ENCODE results near the gene MOV10L1. TPM values are rescaled to one million over a fixed set of nuclear protein-coding genes. Genes with fewer than 3 reads are reported as not detected.
A peak's percentile ranks its signal among the peaks of the same experiment; 100 is the strongest.

Gene MOV10L1
- total and polyA plus RNA-seq, 9 of the 15 experiments (the other 6 are each of a cell fraction or from before 2014, with no cell fraction given), result 0.06 to 0.43 (median 0.15) TPM

GRCh38 chr22:50167689-50168489, 78.1 kb downstream of the MOV10L1 start:
- Histone ChIP-seq H3K36me3 (ENCODE audit: control insufficient read depth, insufficient read depth, low read length) (no peaks in the 10 kb centered on the region), H3K4me3 (no peak overlapping the region), H3K9ac (ENCODE audit: insufficient read depth in 1 of 2, low read depth in 2 of 2, low read length in 2 of 2) (no peak overlapping the region), H2AFZ (ENCODE audit: low read depth, low read length) (no peak overlapping the region), H3K27ac (ENCODE audit: extremely low read depth, low read depth, low read length) (no peak overlapping the region), H3K4me2 (ENCODE audit: insufficient read depth, low read length) (no peak overlapping the region), H3K27me3 (ENCODE audit: control insufficient read depth in 2 of 2, insufficient read depth in 2 of 2, low read length in 2 of 2) (0 out of 5 replicates have a peak, but pooled peaks cover 0 to 5% of the 10 kb centered on the region in 2 experiments), H3K4me1 (replicated peaks in 1 of 2; ENCODE audit: control insufficient read depth in 2 of 2, insufficient read depth in 2 of 2, low read length in 2 of 2) (peaks cover 10 to 30% of the 10 kb centered on the region in 2 experiments; a peak in 4 of 5 replicates), H4K20me1 (replicated peaks; ENCODE audit: control insufficient read depth, insufficient read depth, low read length) (no peaks in the 10 kb centered on the region), H3K79me2 (ENCODE audit: control insufficient read depth, insufficient read depth, low read length) (no peaks in the 10 kb centered on the region), H3K9me3 (replicated peaks; ENCODE audit: control insufficient read depth, insufficient read depth, low read depth, low read length) (no peaks in the 10 kb centered on the region), H3K9me1 (ENCODE audit: control insufficient read depth, insufficient read depth, low read length) (no peaks in the 10 kb centered on the region)
- ATAC-seq (no peak), DNase-seq (ENCODE audit: extremely low read depth in 1 of 4, low spot score in 3 of 4) (peak in 2 of 4 experiments; percentile 20 to 34), FAIRE-seq (no peak)
- ChIA-PET CTCF (ENCODE audit: low intra/inter-chr PET ratio) (no interaction called here), POLR2A (interaction anchor here (0.6 kb wide), 1 partner anchor 185 kb away, joined by 3 read pairs; no protein-coding TSS in a partner anchor)
- intact Hi-C loops (cut with micrococcal nuclease) (no loop called here), in situ Hi-C loops (cut with MboI) (no loop called here)
- BruUV-seq (replicated peaks), result no TSS peak
- 9% methylated on average over 8 of the region's 11 CpGs for WGBS (ENCODE audit: insufficient coverage, low coverage, missing lambda C conversion rate)
- no peak for TF ChIP-seq NBN (IDR thresholded peaks at IDR 0.05; ENCODE audit: low read depth)
- TF ChIP-seq ZFP1 (CRISPR knock-in tag; IDR thresholded peaks at IDR 0.05), result no peak
- TF ChIP-seq ZBTB33 (CRISPR knock-in tag; IDR thresholded peaks at IDR 0.05), result no peak
- no peak for TF ChIP-seq ZNF354B (CRISPR knock-in tag; IDR thresholded peaks at IDR 0.05)
- TF ChIP-seq MED1 (CRISPR knock-in tag; IDR thresholded peaks at IDR 0.05; ENCODE audit: borderline replicate concordance), result no peak
- TF ChIP-seq NR2C1 (IDR thresholded peaks at IDR 0.05), result peak; percentile 41; the same call in 1 of the 2 replicates
- TF ChIP-seq NR2C1 (tag; IDR thresholded peaks at IDR 0.05), result 0 out of 2 replicates have a peak, but pooled peaks have one; percentile 38
- no peak for TF ChIP-seq KAT2B (IDR thresholded peaks at IDR 0.05; ENCODE audit: low read depth, low read length)
- no peak for TF ChIP-seq TOE1 (IDR thresholded peaks at IDR 0.05; ENCODE audit: borderline replicate concordance)
- no peak for TF ChIP-seq TOE1 (CRISPR knock-in tag; IDR thresholded peaks at IDR 0.05; ENCODE audit: borderline replicate concordance, low read depth)
- no peak for TF ChIP-seq MCM5 (IDR thresholded peaks at IDR 0.05; ENCODE audit: low read depth)
- no peak for TF ChIP-seq SRSF3 (IDR thresholded peaks at IDR 0.05; ENCODE audit: insufficient read depth, low read length)
- TF ChIP-seq, protein P1, sequence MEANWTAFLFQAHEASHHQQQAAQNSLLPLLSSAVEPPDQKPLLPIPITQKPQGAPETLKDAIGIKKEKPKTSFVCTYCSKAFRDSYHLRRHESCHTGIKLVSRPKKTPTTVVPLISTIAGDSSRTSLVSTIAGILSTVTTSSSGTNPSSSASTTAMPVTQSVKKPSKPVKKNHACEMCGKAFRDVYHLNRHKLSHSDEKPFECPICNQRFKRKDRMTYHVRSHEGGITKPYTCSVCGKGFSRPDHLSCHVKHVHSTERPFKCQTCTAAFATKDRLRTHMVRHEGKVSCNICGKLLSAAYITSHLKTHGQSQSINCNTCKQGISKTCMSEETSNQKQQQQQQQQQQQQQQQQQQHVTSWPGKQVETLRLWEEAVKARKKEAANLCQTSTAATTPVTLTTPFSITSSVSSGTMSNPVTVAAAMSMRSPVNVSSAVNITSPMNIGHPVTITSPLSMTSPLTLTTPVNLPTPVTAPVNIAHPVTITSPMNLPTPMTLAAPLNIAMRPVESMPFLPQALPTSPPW (CRISPR knock-in tag; IDR thresholded peaks at IDR 0.05), result peak; percentile 66
- TF ChIP-seq ELF2 (CRISPR knock-in tag; IDR thresholded peaks at IDR 0.05), result no peak
- TF ChIP-seq, protein P2, sequence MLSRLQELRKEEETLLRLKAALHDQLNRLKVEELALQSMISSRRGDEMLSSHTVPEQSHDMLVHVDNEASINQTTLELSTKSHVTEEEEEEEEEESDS (CRISPR knock-in tag; IDR thresholded peaks at IDR 0.05), result no peak
- no peak for TF ChIP-seq TFAP4 (CRISPR knock-in tag; IDR thresholded peaks at IDR 0.05; ENCODE audit: borderline replicate concordance)
- no peak for TF ChIP-seq HIVEP1 (CRISPR knock-in tag; IDR thresholded peaks at IDR 0.05)
- no peak for TF ChIP-seq E2F3 (CRISPR knock-in tag; IDR thresholded peaks at IDR 0.05)
- TF ChIP-seq SMARCB1 (IDR thresholded peaks at IDR 0.05; ENCODE audit: insufficient read length, low read depth), result no peak

Data from K562 (cell line).